GM19025 (cell line): ENCODE data around the gene TANC1.

ENCODE experiments used
- ATAC-seq: cut with Tn5 transposase; IDR thresholded peaks from one replicate; pipeline ENCODE4 v1.9.1; 2021; ENCODE audit warnings: mild to moderate bottlenecking, low read depth, moderate library complexity; ENCODE audit not compliant: unreplicated experiment

Gene TANC1

DNA sequence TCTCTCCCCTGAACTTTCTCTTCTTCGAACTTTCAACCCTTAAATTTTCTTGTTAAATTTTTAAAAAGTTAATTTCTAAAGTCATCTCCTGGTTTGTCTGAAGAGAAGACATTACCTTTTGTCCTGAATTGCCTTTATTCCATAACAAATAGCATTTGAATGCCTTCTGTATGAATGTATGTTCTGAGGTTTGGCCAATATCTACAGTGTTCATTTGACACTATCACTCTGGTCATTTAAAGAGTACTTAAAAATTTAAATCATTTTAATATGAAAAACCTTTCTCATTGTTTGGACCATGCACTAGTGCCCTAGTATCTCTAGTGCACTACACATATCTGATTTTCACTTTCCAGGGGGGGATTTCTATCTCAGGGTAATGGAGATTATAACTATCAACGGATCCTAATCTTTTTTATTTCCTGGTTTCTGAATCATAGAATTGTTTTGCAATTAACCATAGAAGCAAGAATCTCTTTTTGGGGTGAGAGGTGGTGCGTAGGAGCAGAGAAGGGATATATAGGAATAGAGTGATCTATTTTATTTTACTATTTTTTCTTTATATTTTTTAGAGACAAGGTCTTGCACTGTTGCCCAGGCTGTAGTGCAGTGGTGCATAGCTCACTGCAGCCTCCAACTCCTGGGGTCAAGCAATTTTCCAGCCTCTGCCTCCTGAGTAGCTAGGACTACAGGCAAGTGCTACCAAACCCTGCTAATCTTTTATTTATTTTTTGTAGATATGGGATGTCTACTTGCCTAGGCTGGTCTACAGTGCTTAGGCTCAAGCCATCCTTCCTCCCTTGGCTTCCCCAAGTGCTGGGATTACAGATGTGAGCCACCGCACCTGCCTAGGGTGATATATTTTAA, 25.5 kb downstream of the TANC1 start:
- no peak for ATAC-seq

DNA sequence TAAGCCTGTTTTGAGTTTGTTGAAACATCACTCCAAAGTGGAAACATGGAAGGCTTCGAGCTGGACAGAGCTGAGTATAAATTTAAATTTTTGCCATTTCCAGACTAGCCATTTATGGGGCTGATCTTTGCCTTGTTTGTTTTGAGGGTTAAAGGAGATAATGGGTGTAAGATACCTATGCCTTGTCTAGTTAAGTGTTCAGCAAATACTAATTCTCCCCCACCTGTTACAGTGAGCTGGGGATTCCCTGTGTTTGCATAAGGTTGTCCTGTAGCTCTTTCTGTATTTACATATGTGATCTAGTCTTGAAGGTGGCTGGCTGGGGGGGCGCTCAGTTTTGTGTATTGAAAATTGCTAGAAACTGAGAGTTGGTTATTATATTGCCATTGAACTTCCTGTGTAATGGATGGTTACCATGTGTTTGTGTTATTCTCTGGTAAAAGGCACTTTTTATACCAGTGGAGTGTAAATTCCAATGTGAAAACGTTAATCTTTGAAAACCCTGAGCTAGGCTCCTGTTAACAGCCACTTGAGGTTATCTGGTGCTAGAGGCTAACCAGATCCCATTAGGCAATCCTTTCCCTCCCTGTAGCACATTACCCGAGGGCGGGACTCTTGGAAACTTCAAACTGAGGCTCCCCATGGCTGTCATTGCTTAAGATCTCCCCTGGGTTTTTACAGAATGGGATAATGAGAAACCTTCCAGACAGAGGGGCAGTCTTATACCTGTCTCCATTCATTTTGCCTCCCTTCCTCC, 26.7 kb downstream of the TANC1 start:
- no peak for ATAC-seq

DNA sequence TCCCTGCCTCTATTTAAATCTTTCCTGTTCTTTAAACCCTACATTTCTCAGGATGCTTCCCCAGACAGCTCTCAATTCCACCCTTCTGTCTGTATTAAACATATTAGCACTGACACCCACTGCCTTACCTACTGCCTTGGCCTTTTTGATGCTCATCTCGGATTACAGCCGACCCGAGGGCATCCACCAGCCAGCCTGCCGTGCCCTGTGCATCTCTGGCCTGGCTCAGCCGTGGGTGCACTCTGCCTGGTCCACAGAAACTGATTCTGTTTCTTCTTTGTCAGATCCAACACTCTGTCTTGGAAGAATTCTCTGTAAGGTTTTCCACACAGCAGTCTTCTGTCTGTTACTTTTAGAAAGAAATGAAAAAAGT, 27.2 kb downstream of the TANC1 start:
- no peak for ATAC-seq

DNA sequence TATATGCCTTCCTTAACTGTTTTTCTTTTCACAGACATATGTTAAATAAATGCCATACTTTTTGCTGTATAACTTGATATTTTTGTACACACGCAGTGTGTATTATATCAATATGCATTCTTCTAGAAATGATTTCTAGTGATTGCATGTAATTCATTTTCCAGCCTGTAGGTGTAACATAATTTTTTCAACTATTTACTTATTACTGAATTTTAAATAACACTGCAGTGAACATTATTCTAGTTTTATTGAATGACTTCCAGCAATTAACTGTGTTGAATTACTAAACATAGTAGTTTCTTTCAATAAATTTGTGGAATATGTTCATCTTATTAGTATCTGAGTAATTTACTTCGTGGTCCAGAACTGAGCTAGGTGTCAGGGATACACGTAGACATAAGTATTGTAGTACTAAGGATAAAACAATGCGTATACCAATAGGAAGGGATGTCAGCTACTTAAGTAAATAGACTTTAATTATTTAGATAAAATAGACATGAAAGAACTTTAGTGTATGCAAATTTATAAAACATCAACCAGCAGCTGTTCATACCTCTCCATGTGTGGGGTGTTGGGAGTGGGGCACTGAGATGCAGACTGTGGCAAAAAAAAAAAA, 28.0 kb downstream of the TANC1 start:
- no peak for ATAC-seq

DNA sequence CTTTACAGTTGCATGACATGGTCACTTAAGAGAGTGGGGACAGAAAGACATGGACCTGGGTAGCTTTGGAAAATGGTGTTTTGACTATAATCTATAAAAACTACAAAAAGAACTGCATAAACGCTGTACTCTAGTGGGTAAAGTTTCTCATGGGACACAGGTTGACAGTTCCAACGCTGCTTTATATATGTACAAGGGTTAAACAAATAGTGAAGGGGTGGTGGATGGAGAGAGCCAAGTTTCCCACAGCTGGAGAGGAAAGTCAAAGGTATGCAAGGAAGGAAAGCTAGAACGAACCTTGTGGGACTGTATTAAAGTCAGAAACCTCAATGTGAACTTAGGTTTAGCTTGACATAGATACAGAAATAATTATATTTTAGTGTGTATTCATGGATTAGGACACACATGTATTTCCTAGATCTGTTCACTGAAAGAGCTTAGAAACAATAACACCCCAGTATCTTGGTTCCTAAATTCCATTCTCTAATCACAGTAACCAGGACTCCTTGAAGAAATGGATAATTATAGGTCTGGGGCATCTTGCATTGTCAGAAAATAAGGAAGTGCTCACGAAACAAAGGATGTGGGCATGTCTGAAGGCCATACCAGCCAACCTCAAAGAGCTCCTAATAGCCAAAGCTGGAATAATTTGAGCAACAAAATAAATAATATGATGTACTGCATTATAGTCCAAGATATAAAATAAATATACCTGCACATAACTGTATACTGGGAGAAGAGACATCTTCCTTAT, 28.8 kb downstream of the TANC1 start:
- ATAC-seq, result no peak

DNA sequence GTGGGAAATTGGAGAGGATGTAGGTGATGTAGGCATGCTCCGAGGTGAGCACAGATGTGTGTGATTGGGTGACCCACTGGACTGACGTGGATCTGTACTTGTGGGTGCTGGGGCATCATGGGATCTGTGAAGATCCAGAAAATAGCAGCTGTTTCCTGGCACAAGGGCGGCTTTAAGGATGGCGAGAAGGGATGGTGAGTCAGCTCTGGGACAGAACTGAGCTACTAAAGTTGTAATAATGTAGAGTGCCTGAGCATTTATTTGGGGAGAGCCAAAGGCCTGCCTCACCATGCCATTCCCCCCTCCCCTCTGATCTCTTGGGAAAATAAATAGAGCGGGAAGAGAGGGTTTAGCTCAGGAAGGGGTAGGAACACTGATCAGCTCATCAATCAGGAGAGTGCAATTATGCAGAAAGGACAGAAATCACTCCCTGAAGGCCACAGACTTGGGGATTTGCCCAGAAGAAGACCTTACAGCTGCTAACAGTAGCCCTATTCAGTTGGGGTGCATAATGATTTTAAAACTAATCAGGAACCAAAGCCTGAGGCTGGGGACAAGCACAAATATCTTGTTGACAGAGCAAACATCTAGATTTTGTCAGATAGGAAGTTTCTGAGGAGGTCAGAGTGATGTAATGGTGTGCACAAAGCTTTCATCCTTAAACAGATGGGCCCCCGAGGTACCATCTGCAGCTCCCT, 30.3 kb downstream of the TANC1 start:
- ATAC-seq, result no peak

DNA sequence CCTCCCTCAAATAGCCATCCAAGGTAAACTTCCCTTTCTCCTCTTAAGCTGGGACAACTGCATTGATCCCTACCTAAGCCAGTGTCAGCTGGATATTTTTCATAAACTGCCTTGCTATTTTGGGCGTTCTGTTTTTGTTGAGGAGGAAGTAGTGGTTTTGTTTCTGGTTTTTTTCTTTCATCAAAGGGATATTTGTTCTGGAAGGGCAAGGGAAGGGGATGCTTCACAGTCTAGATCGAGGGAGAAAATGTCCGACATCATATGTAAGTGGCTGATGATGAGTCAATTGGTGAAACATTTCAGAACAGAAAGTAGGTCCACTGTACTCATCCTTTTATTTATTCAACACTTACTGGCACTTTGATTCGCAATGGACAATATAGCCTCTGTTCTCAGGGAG, 31.0 kb downstream of the TANC1 start:
- no peak for ATAC-seq

DNA sequence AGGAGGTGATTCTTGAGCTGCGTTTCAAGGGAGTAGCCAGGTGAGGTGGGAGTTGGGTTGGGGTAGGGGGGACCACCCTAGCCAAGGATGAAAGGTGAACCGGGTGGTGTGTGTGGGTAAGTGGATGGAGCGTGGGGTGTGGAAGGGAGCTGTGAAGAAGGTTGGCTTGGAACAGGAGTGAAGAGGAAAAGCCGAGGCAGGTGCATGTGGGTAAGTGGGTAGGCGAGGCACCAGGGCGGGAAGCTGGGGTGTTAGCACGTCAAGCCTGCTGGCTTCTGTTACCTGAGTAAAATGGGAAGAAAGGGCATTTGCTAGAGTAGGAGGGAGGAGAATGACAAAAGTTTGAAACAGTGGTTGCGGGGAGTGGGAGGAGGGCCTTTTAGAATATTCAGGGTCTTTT, 31.6 kb downstream of the TANC1 start:
- no peak for ATAC-seq

DNA sequence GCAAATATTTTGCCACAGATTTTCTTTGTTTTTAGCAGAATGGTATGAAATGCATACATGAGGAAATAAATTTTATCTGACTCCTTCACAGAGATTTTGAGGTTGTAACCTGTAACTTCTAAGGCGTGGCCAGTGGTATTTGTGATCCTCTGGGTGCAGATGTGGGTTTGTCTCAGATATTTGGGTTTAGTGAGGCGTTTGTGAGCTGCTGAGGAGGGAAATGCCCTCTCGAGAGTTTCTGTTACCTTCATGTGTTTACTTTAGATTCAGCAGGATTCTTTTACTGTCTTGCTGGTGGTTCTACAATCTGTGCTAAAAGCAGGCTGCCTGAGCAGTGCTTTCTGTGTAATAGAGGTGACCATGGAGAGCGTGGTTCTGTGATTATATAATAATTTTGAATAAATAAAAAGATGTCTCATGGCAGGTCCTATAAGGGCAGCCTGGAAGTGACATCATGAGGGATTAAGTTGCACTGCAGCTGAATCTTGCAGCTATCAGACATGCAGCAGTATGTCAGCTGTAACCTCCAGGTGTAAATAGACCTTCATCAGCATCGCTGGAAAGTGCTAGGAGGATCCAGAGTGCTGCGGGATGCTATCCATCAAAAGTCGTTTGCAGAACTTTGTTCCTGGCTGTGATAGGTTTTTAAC, 34.1 kb downstream of the TANC1 start:
- no peak for ATAC-seq

DNA sequence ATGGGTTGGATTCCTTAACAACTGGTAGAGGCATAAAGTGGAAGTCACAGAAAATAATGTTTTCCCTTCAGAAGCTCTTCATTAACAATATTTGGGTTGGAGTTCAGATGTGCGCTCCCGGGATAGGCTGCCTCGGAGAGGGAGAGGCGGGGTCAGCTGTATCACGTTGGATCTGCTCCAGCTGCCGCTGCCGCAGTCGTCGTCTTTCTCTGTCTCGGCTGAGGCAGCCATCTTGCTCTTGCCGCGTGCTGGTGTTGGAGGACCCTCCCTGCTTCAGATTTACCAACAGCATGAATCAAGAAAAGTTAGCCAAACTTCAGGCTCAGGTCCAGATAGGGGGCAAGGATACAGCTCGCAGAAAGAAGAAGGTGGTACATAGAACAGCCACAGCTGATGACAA, 35.1 kb downstream of the TANC1 start:
- no peak for ATAC-seq

DNA sequence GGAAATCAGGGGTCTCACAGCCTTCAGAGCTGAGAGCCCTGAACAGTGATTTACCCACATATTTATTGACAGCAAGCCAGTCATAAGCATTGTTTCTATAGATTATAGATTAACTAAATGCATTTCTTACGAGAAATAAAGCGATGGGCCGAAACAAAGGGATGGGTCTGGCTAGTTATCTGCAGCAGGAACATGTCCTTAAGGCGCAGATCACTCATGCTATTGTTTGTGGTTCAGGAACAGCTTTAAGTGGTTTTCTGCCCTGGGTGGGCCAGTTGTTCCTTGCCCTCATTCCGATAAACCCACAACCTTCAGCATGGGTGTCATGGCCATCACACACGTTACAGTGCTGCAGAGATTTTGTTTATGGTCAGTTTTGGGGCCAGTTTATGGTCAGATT, 36.4 kb downstream of the TANC1 start:
- no peak for ATAC-seq

DNA sequence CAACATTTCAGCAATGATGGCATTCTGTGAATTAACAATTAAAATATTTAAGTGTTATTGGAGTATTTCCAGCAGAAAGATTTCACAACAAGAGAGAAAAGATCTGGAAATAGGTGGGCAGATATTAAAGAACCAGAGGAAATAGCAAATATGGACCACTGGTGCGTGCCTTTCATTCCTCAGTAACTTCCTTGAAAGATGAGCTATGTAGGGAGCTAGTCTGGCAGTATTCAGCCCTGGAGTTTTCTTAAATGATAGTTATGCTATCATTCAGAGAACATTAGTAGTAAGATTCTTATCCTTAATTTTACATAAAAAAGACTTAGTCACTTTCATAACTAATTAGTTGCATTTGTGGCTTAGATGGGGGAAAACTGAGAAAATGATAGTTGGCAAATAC, 41.5 kb downstream of the TANC1 start:
- ATAC-seq, result no peak

DNA sequence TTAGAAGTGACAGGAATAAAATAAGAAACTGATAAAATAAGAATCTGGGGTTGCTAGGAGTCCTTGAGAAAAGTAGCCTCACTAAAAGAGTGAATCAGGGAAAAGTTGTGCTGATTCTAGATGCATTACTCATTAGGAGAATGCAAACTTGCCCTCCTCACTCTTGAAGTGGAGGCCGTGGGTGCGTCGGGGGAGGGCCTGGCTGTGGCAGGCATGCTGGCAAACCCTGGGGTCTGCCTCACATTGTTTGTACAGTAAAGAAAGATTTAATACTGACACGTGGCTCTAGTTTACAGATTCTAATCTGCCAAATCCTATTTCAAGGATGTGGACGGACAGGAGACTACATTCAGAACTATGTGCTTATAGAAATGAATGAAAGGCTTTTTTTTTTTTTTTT, 41.9 kb downstream of the TANC1 start:
- no peak for ATAC-seq

DNA sequence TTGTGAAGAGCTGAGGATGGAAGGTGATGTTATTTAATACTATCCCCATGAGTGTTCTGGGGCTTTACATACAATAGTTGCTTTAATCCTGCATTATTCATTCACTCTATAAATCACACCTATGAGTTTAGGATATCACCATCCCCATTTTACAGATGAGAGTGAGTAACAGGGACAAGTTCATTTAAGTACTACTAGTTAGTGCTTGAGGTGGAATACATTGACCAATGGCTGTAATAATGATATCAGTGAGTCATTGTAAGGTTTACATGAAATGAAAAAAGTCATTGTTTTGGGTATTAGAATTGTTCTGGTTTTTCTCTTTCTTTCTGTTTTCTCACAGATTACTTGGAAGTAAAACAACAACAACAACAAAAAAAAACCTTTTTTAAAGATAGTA, 42.5 kb downstream of the TANC1 start:
- no peak for ATAC-seq

DNA sequence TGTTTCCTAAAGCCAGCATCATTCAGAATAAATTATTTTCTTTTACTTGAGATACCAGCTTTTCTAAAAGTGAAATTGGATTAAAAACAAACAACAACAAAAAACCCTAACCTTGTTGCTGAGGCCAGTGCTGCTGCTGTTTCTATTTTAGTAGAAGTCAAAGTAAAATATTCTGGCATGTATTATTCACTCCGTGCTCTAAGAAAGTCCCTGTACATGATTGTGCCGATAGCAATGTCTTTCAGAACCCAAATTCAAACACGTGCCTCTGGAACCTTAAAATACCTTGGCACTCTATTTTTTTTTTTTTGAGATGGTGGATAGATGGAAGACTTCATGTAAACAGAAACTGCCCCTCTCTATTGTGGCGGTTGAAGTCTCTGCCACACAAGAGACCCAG, 43.7 kb downstream of the TANC1 start:
- ATAC-seq, result no peak

DNA sequence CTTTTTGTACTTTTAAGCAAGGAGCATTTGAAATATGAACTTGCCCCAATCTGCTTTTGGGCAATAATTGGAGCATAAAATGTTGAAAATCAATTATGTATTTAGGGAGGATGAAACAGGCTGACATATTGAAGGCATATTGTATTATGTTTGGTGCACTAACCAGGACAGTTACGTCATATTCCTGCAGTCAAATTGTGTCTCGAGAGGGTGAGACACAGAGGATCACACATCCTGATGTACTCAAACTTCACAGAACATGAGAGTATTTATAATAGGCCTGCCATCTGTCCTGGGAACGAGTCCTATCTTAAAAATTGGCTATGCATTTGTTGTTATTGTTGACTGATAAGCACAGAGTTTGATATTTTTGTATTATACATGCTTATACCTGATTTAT, 44.7 kb downstream of the TANC1 start:
- ATAC-seq, result no peak

DNA sequence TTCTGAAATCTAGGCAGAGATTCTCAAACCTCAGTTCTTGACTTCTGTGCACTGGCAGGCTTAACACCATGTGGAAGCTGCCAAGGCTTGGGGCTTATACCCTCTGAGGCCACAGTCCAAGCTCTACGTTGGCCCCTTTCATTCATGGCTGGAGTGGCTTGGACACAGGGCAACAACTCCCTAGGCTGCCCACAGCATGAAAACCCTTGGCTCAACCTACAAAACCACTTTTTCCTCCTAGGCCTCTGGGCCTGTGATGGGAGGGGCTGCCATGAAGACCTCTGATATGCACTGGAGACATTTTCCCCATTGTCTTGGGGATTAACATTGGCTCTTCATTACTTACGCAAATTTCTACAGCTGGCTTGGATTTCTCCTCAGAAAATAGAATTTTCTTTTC, 46.7 kb downstream of the TANC1 start:
- no peak for ATAC-seq

DNA sequence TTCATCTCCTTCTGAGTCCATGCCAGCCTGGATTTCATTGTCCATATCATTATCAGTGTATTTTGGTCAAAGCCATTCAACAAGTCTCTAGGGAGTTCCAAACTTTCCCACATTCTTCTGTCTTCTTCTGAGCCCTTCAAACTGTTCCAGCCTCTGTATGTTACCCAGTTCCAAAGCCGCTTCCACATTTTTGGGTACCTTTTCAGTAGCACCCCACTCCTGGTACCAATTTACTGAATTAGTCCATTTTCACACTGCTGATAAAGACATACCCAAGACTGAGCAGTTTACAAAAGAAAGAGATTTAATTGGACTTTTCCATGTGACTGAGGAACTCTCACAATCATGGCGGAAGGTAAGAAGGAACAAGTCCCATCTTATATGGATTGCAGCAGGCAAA, 47.4 kb downstream of the TANC1 start:
- ATAC-seq, result no peak

DNA sequence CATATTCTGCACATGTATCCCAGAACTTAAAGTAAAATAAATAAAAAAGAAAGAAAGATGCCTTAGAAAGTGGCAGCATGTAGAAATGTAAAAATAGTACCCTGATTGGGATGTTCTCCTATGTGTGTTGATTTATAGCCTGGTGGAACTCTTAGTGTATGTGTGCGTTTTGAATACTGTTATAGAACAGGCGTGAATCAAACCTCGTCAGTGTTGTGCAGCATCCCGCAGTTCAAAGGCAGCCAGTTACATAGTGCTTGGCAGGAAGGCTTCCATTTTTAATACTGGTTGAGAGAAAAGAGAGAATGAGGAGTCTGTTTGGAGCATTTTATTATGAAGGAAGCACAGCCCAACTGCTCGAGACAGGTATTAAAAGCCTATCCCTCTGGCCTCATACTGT, 49.4 kb downstream of the TANC1 start:
- no peak for ATAC-seq

DNA sequence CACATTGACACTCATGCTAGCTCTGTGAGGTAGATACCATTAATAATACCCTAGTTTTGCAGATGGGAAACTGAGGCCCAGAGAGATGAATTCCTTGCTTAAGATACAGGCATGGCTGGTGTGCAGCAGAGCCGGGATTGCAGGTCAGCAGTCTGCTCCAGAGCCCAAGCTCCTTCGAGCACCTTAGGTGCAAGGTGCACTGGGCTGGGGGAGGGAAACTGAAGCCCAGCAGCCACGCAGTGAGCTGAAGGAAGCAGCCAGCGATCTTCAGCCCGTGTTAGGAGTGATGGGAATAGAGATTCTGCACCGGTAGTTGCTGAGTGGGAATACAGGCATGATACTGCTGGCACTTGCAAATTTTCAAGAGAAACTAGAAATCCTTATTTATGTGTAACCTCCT, 50.6 kb downstream of the TANC1 start:
- no peak for ATAC-seq
